GM18499 (cell line): ENCODE results near the gene CASS4.

Experiments used
- ATAC-seq: cut with Tn5 transposase; IDR thresholded peaks from one replicate; pipeline ENCODE4 v1.9.1; 2021; ENCODE audit warnings: moderate number of reproducible peaks; ENCODE audit not compliant: insufficient read depth, unreplicated experiment

The CASS4 gene

GRCh38 chr20:56501116-56501515, 89.1 kb downstream of the CASS4 start:
- no peak for ATAC-seq

- no peak for ATAC-seq
These were observed 91.9 kb downstream of the CASS4 start for GRCh38 chr20:56503916-56504315.

- ATAC-seq: no peak
These were observed 92.4 kb downstream of the CASS4 start for GRCh38 chr20:56504373-56505005.

GRCh38 chr20:56506103-56506502, 94.0 kb downstream of the CASS4 start:
- no peak for ATAC-seq
